ENCODE measurements around the gene SLC4A5. TPM values are rescaled to one million over a fixed set of nuclear protein-coding genes. Genes with fewer than 3 reads are reported as not detected.
A peak's percentile ranks its signal among the peaks of the same experiment; 100 is the strongest.

SLC4A5 gene
- total RNA-seq, 1 donor, result 0.36 TPM

GRCh38 chr2:74186038-74186437, 157.2 kb downstream of the SLC4A5 start:
- Histone ChIP-seq H3K27ac (ENCODE audit: low read depth, low read length) (no peak overlapping the region), H3K4me3 (ENCODE audit: insufficient read depth, low read length) (no peak overlapping the region), H3K79me2 (ENCODE audit: insufficient read depth, low read length) (no peaks in the 10 kb centered on the region), H2AFZ (ENCODE audit: low read length) (no peak overlapping the region), H3K4me1 (ENCODE audit: insufficient read depth, low read length) (no peaks in the 10 kb centered on the region), H3K27me3 (ENCODE audit: insufficient read depth, low read length) (no peaks in the 10 kb centered on the region), H3K4me2 (ENCODE audit: insufficient read depth, low read length) (no peak overlapping the region), H4K20me1 (ENCODE audit: insufficient read depth, low read length) (no peaks in the 10 kb centered on the region), H3K36me3 (ENCODE audit: insufficient read depth, low read length) (no peaks in the 10 kb centered on the region), H3K9me3 (ENCODE audit: low read depth, low read length) (no peaks in the 10 kb centered on the region)
- DNase-seq (ENCODE audit: insufficient read length, low spot score, missing footprints), result no peak
- TF ChIP-seq, protein P1, sequence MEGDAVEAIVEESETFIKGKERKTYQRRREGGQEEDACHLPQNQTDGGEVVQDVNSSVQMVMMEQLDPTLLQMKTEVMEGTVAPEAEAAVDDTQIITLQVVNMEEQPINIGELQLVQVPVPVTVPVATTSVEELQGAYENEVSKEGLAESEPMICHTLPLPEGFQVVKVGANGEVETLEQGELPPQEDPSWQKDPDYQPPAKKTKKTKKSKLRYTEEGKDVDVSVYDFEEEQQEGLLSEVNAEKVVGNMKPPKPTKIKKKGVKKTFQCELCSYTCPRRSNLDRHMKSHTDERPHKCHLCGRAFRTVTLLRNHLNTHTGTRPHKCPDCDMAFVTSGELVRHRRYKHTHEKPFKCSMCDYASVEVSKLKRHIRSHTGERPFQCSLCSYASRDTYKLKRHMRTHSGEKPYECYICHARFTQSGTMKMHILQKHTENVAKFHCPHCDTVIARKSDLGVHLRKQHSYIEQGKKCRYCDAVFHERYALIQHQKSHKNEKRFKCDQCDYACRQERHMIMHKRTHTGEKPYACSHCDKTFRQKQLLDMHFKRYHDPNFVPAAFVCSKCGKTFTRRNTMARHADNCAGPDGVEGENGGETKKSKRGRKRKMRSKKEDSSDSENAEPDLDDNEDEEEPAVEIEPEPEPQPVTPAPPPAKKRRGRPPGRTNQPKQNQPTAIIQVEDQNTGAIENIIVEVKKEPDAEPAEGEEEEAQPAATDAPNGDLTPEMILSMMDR (IDR thresholded peaks at IDR 0.05; ENCODE audit: extremely low read depth, low read depth, low read length), result no peak

GRCh38 chr2:74183878-74184277, 159.3 kb downstream of the SLC4A5 start:
- H4K20me1 ChIP-seq (ENCODE audit: insufficient read depth, low read length), result no peaks in the 10 kb centered on the region
- H3K36me3 ChIP-seq (ENCODE audit: insufficient read depth, low read length), result no peaks in the 10 kb centered on the region
- no peak overlapping the region for H3K4me2 ChIP-seq (ENCODE audit: insufficient read depth, low read length)
- H3K27me3 ChIP-seq (ENCODE audit: insufficient read depth, low read length), result no peaks in the 10 kb centered on the region
- H3K9me3 ChIP-seq (ENCODE audit: low read depth, low read length), result no peaks in the 10 kb centered on the region
- no peak overlapping the region for H3K4me3 ChIP-seq (ENCODE audit: insufficient read depth, low read length)
- H2AFZ ChIP-seq (ENCODE audit: low read length), result no peak overlapping the region
- H3K79me2 ChIP-seq (ENCODE audit: insufficient read depth, low read length), result no peaks in the 10 kb centered on the region
- TF ChIP-seq, protein P1 (IDR thresholded peaks at IDR 0.05; ENCODE audit: extremely low read depth, low read depth, low read length), result no peak
- no peak for DNase-seq (ENCODE audit: insufficient read length, low spot score, missing footprints)
- H3K4me1 ChIP-seq (ENCODE audit: insufficient read depth, low read length), result no peaks in the 10 kb centered on the region
- H3K27ac ChIP-seq (ENCODE audit: low read depth, low read length), result no peak overlapping the region

DNA sequence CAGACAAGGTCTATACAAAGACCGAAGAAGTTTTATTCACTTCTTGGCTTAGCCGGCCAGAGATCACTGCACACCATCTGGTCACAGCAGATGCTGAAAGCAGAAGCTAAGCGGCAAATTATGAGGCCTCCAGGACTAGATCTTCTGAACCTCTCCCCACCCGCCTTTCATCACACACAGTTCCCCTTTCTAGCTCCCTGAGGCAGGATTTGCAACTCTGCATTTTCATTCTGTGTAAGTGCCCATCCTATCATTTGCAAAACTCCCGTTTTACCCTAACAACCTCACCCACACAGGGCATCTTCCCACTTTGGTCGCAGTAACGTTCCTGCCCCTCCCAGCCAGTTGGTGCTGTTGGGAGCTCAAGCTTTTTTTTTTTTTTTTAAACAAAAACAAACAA, 161.5 kb downstream of the SLC4A5 start:
- TF ChIP-seq, protein P1 (IDR thresholded peaks at IDR 0.05; ENCODE audit: extremely low read depth, low read depth, low read length), result no peak
- DNase-seq (ENCODE audit: insufficient read length, low spot score, missing footprints), result no peak
- Histone ChIP-seq H3K4me3 (ENCODE audit: insufficient read depth, low read length) (no peak overlapping the region), H3K27me3 (ENCODE audit: insufficient read depth, low read length) (no peaks in the 10 kb centered on the region), H2AFZ (ENCODE audit: low read length) (peak overlapping the region; percentile 63), H3K9me3 (ENCODE audit: low read depth, low read length) (no peaks in the 10 kb centered on the region), H3K27ac (ENCODE audit: low read depth, low read length) (no peak overlapping the region), H3K4me2 (ENCODE audit: insufficient read depth, low read length) (no peak overlapping the region), H4K20me1 (ENCODE audit: insufficient read depth, low read length) (peaks cover 12% of the 10 kb centered on the region), H3K4me1 (ENCODE audit: insufficient read depth, low read length) (peaks cover 10% of the 10 kb centered on the region), H3K79me2 (ENCODE audit: insufficient read depth, low read length) (peaks cover 14% of the 10 kb centered on the region), H3K36me3 (ENCODE audit: insufficient read depth, low read length) (no peaks in the 10 kb centered on the region)

DNA sequence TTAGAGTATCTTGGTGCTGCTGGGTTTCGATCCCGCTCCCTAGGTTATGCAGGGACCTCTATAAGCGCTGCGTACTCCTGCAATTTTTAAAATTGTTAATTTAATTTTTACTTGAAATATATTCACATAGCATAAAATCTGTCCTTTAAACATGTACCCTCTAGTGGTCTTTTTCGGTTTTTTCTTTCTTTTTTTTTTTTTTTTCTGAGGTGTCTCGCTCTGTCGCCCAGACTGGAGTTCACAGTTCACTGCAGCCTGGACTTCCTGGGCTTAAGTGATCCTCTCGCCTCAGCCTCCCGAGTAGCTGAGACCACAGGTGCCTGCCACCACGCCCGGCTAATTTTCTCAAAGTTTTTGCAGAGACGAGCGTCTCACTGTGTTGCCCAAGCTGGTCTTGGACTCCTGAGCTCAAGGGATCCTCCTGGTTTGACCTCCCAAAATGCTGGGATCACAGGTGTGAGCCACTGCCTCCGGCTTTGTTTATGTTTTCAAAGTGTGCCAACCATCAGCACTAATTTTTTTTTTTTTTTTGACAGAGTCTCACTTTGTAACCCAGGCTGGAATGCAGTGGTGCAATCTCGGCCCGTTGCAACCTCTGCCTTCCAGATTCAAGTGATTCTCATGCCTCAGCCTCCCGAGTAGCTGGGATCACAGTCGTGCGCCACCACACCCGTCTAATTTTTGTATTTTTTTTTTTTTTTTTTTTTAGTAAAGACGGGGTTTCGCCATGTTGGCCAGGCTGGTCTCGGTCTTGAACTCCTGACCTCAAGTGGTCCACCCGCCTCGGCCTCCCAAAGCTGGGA, 164.0 kb downstream of the SLC4A5 start:
- H3K79me2 ChIP-seq (ENCODE audit: insufficient read depth, low read length), result peaks cover 39% of the 10 kb centered on the region
- H3K36me3 ChIP-seq (ENCODE audit: insufficient read depth, low read length), result no peaks in the 10 kb centered on the region
- H3K4me1 ChIP-seq (ENCODE audit: insufficient read depth, low read length), result peaks cover 11% of the 10 kb centered on the region
- H4K20me1 ChIP-seq (ENCODE audit: insufficient read depth, low read length), result peaks cover 24% of the 10 kb centered on the region
- no peak for DNase-seq (ENCODE audit: insufficient read length, low spot score, missing footprints)
- H3K9me3 ChIP-seq (ENCODE audit: low read depth, low read length), result no peaks in the 10 kb centered on the region
- H3K27me3 ChIP-seq (ENCODE audit: insufficient read depth, low read length), result no peaks in the 10 kb centered on the region
- TF ChIP-seq, protein P1 (IDR thresholded peaks at IDR 0.05; ENCODE audit: extremely low read depth, low read depth, low read length), result peak; percentile 46
- peak overlapping the region; percentile 91 for H3K4me3 ChIP-seq (ENCODE audit: insufficient read depth, low read length)
- H3K27ac ChIP-seq (ENCODE audit: low read depth, low read length), result no peak overlapping the region
- peak overlapping the region; percentile 81 for H3K4me2 ChIP-seq (ENCODE audit: insufficient read depth, low read length)
- peak overlapping the region; percentile 85 for H2AFZ ChIP-seq (ENCODE audit: low read length)

All from osteoblast (primary cell).